Measurements from ENCODE around the gene TMEM151B. TPM values are rescaled to one million over a fixed set of nuclear protein-coding genes. Genes with fewer than 3 reads are reported as not detected.

TMEM151B gene
- total RNA-seq, 4 donors from 2014 or later = 0.14 to 3.8 (median 1.7) TPM

DNA sequence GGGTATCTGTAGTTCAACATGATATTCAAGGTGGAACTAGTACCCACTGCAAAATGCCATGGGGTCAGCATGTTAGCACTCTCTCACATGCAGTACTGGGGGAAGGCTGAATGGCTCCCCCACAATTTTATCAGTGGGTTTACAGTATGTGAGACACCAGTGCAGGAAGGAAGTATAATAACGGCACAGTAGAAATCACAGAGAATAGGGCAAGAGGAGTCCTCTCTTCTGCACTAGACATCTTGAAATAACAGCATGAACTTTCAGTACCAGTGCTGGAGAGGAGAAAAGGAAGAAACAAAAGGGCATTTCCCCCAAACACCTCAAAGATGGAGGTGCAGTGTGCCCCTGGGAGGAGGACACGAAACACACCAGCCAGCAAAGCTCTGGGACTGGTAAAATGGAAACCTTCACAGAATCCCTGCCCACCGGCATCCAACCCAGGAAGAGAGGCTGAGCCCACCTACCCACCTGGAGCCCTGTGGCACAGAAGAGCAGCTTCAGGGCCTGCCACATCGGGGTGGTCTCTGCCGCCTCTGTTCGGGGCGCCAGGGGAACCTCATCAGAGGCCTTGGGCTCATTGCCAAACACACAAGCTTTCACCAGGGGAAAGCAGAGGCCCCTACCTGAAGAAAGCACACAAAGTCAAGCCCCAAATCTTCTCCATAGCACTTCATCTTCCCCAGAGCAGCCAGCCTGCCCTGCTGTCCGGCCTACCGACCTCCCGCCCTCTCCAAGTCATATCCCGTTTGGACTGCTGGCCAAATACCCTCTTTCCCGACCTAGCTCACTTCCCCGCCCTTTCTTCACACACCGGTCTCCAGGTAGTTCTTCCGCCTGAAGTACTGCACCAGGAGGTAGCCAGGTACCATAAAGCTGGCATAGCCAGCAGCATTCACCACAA lies 14.1 kb upstream of the TMEM151B start:
- peaks cover 0 to 41% (median 20%) of the 10 kb centered on the region in 4 donors for H3K36me3 ChIP-seq
- no peaks in the 10 kb centered on the region for H3K27me3 ChIP-seq
- peaks cover 12 to 19% (median 17%) of the 10 kb centered on the region in 4 donors for H3K4me1 ChIP-seq
- intact Hi-C loops (cut with DNase I; ENCODE audit: low total_unique reads) (no loop called here), in situ Hi-C loops (cut with MboI; ENCODE audit: low pct_ligation_motif_present in 1 of 4, low pct_unique_long_range_greater_than_20kb in 1 of 4, low sequenced_read_pairs in 3 of 4) (no loop called here)
- peak overlapping the region; percentile 85 to 94 (median 91) for H3K27ac ChIP-seq
- H3K9me3 ChIP-seq = no peaks in the 10 kb centered on the region
- 14 to 20% methylated on average over 5 to 15 of the region's 15 CpGs for WGBS, 2 donors (ENCODE audit: low coverage in 1 of 2)
- peak; percentile 38 for DNase-seq
- peak overlapping the region; percentile 65 to 76 (median 73) for H3K4me3 ChIP-seq
- no peak for TF ChIP-seq POLR2AphosphoS5 (IDR thresholded peaks at IDR 0.05)
- TF ChIP-seq POLR2A (IDR thresholded peaks at IDR 0.05) = no peak
- TF ChIP-seq, protein P1, sequence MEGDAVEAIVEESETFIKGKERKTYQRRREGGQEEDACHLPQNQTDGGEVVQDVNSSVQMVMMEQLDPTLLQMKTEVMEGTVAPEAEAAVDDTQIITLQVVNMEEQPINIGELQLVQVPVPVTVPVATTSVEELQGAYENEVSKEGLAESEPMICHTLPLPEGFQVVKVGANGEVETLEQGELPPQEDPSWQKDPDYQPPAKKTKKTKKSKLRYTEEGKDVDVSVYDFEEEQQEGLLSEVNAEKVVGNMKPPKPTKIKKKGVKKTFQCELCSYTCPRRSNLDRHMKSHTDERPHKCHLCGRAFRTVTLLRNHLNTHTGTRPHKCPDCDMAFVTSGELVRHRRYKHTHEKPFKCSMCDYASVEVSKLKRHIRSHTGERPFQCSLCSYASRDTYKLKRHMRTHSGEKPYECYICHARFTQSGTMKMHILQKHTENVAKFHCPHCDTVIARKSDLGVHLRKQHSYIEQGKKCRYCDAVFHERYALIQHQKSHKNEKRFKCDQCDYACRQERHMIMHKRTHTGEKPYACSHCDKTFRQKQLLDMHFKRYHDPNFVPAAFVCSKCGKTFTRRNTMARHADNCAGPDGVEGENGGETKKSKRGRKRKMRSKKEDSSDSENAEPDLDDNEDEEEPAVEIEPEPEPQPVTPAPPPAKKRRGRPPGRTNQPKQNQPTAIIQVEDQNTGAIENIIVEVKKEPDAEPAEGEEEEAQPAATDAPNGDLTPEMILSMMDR (IDR thresholded peaks at IDR 0.05) = no peak
- no peak for TF ChIP-seq EP300 (IDR thresholded peaks at IDR 0.05; ENCODE audit: low read depth)

DNA sequence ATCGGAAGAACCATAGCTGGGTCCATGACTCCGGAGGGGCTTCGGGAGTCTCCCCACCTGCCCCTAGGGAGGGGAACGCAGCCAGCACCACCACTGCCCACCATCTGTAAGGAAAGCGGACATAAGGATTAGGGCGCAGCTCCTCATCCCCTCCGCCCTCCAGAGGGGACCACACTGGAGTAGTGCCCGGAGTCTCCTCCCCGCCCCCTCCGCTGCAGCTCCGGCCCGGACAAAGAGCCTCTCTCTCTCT lies 13.6 kb upstream of the TMEM151B start:
- no peak for DNase-seq
- H3K27ac ChIP-seq = peak overlapping the region; percentile 85 to 94 (median 91)
- WGBS, 2 donors (ENCODE audit: low coverage in 1 of 2) = 1% methylated on average over 12 of the region's 12 CpGs; no CpG with 5 or more reads in 1 of the 2 donors
- H3K36me3 ChIP-seq = peaks cover 0 to 35% (median 17%) of the 10 kb centered on the region in 4 donors
- H3K27me3 ChIP-seq = no peaks in the 10 kb centered on the region
- H3K4me1 ChIP-seq = peaks cover 12 to 19% (median 17%) of the 10 kb centered on the region in 4 donors
- intact Hi-C loops (cut with DNase I; ENCODE audit: low total_unique reads) (no loop called here), in situ Hi-C loops (cut with MboI; ENCODE audit: low pct_ligation_motif_present in 1 of 4, low pct_unique_long_range_greater_than_20kb in 1 of 4, low sequenced_read_pairs in 3 of 4) (no loop called here)
- TF ChIP-seq POLR2A (IDR thresholded peaks at IDR 0.05) (no peak), EP300 (IDR thresholded peaks at IDR 0.05; ENCODE audit: low read depth) (no peak), POLR2AphosphoS5 (IDR thresholded peaks at IDR 0.05) (no peak)
- TF ChIP-seq, protein P1 (IDR thresholded peaks at IDR 0.05) = no peak
- peak overlapping the region; percentile 65 to 76 (median 73) for H3K4me3 ChIP-seq
- H3K9me3 ChIP-seq = no peaks in the 10 kb centered on the region

DNA sequence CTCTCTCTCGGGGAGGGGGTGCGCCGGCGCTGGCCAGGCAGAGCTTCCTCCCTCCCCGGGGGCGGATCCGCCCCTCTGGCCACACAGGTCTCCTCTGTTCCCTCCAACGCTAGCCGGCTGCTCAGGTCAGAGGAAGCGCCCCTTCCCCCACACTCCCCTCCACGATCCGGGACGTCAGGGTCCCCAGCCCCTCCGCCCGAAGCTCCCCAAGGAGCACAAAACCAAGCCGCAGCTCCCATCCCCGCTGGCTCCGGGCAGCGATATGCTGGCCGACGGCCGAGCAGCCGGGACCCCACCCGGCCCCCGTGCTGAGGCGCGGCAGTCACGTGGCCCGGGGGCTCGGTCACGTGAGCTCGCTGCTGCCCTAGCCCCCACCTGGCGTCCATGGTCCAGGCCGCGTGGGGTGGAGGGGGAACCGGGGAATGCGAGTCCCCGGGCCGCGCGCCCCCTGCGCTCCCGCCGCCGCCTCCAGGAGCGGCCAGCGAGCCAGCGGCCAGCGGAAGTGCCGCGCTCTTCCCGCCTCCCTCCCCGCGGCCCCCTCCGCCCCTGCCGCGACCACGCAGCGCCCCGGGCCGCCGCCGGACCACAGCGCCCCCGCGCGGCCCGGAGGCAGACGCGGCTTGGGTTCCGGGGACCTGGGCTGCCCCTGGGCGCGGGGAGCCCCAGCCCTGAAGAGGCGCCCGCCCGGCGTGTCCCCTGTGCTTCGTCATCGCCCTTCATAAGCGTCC lies 13.1 kb upstream of the TMEM151B start, which contains the start of gene SLC35B2:
Gene SLC35B2 (minus strand): TSS at position 504 of the 728 bp plus-strand sequence. CDS start 118 bp downstream, at position 386.
- WGBS, 2 donors (ENCODE audit: low coverage in 1 of 2) = 0% methylated on average over 2 of the region's 80 CpGs; no CpG with 5 or more reads in 1 of the 2 donors
- Histone ChIP-seq H3K36me3 (peaks cover 0 to 30% (median 15%) of the 10 kb centered on the region in 4 donors), H3K27ac (peak within 1 kb of the TSS; percentile 85 to 94 (median 91)), H3K4me3 (peak within 1 kb of the TSS; percentile 65 to 76 (median 73)), H3K27me3 (no peaks in the 10 kb centered on the region), H3K4me1 (peaks cover 12 to 22% (median 18%) of the 10 kb centered on the region in 4 donors), H3K9me3 (no peaks in the 10 kb centered on the region)
- DNase-seq = peak; percentile 70
- in situ Hi-C loops (cut with MboI; ENCODE audit: low pct_ligation_motif_present in 1 of 4, low pct_unique_long_range_greater_than_20kb in 1 of 4, low sequenced_read_pairs in 3 of 4) (no loop called here), intact Hi-C loops (cut with DNase I; ENCODE audit: low total_unique reads) (no loop called here)
- TF ChIP-seq POLR2A (IDR thresholded peaks at IDR 0.05) (peak; percentile 68), POLR2AphosphoS5 (IDR thresholded peaks at IDR 0.05) (peak; percentile 38 to 74 (median 69)), EP300 (IDR thresholded peaks at IDR 0.05; ENCODE audit: low read depth) (no peak)
- TF ChIP-seq, protein P1 (IDR thresholded peaks at IDR 0.05) = peak; percentile 30 to 82 (median 65)

Data from transverse colon (tissue), 4 donors.